Measurements from ENCODE around the gene FOS.
A peak's percentile ranks its signal among the peaks of the same experiment; 100 is the strongest.
"Not testable (repeated sequence)": the region's sequence is repeated elsewhere in the genome, so short reads cannot be mapped to it uniquely, and the experiment has no call there.

Gene FOS

DNA sequence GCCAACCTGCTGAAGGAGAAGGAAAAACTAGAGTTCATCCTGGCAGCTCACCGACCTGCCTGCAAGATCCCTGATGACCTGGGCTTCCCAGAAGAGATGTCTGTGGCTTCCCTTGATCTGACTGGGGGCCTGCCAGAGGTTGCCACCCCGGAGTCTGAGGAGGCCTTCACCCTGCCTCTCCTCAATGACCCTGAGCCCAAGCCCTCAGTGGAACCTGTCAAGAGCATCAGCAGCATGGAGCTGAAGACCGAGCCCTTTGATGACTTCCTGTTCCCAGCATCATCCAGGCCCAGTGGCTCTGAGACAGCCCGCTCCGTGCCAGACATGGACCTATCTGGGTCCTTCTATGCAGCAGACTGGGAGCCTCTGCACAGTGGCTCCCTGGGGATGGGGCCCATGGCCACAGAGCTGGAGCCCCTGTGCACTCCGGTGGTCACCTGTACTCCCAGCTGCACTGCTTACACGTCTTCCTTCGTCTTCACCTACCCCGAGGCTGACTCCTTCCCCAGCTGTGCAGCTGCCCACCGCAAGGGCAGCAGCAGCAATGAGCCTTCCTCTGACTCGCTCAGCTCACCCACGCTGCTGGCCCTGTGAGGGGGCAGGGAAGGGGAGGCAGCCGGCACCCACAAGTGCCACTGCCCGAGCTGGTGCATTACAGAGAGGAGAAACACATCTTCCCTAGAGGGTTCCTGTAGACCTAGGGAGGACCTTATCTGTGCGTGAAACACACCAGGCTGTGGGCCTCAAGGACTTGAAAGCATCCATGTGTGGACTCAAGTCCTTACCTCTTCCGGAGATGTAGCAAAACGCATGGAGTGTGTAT, 2.4 kb downstream of the FOS start:
- Histone ChIP-seq H3K27me3 (ENCODE audit: insufficient read depth, low read length) (peaks cover 46% of the 10 kb centered on the region), H3K27ac (ENCODE audit: low read length) (no peak overlapping the region), H3K4me1 (ENCODE audit: insufficient read depth, low read length) (peaks cover 16% of the 10 kb centered on the region), H3K9ac (ENCODE audit: low read depth, low read length) (peak overlapping the region; percentile 89; the same call in 1 of the 2 replicates), H3K9me3 (ENCODE audit: insufficient read depth, low read depth, low read length) (no peaks in the 10 kb centered on the region), H3K36me3 (ENCODE audit: insufficient read depth, low read depth, low read length) (peaks cover 23% of the 10 kb centered on the region), H3K4me3 (ENCODE audit: low read length) (peak overlapping the region; percentile 81)

GRCh38 chr14:75281654-75282019, 3.0 kb downstream of the FOS start:
- H3K36me3 ChIP-seq (ENCODE audit: insufficient read depth, low read depth, low read length) = peaks cover 23% of the 10 kb centered on the region
- peak overlapping the region; percentile 81; the same call in 1 of the 2 replicates for H3K4me3 ChIP-seq (ENCODE audit: low read length)
- H3K9ac ChIP-seq (ENCODE audit: low read depth, low read length) = no peak overlapping the region
- H3K27me3 ChIP-seq (ENCODE audit: insufficient read depth, low read length) = peaks cover 40% of the 10 kb centered on the region
- no peak overlapping the region for H3K27ac ChIP-seq (ENCODE audit: low read length)
- H3K4me1 ChIP-seq (ENCODE audit: insufficient read depth, low read length) = peaks cover 13% of the 10 kb centered on the region
- no peaks in the 10 kb centered on the region for H3K9me3 ChIP-seq (ENCODE audit: insufficient read depth, low read depth, low read length)

DNA sequence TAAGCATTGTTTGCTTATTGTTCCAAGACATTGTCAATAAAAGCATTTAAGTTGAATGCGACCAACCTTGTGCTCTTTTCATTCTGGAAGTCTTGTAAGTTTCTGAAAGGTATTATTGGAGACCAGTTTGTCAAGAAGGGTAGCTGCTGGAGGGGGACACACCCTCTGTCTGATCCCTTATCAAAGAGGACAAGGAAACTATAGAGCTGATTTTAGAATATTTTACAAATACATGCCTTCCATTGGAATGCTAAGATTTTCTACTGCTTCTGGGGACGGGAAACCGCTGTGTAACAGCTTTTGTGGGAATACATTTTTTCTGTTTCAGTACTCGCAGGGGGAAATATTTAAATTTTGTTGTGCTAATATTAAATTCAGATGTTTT, 3.5 kb downstream of the FOS start:
- no peak overlapping the region for H3K27ac ChIP-seq (ENCODE audit: low read length)
- no peaks in the 10 kb centered on the region for H3K9me3 ChIP-seq (ENCODE audit: insufficient read depth, low read depth, low read length)
- peaks cover 23% of the 10 kb centered on the region for H3K36me3 ChIP-seq (ENCODE audit: insufficient read depth, low read depth, low read length)
- H3K4me1 ChIP-seq (ENCODE audit: insufficient read depth, low read length) = peaks cover 12% of the 10 kb centered on the region; the same call in 1 of the 2 replicates
- H3K27me3 ChIP-seq (ENCODE audit: insufficient read depth, low read length) = peaks cover 36% of the 10 kb centered on the region
- H3K9ac ChIP-seq (ENCODE audit: low read depth, low read length) = no peak overlapping the region
- no peak overlapping the region for H3K4me3 ChIP-seq (ENCODE audit: low read length)

- Histone ChIP-seq H3K4me1 (ENCODE audit: insufficient read depth, low read length) (peaks cover 15% of the 10 kb centered on the region; the same call in 1 of the 2 replicates), H3K36me3 (ENCODE audit: insufficient read depth, low read depth, low read length) (peaks cover 23% of the 10 kb centered on the region), H3K27me3 (ENCODE audit: insufficient read depth, low read length) (peaks cover 31% of the 10 kb centered on the region)
- H3K9me3 ChIP-seq (ENCODE audit: insufficient read depth, low read depth, low read length); H3K4me3 ChIP-seq (ENCODE audit: low read length); H3K27ac ChIP-seq (ENCODE audit: low read length); H3K9ac ChIP-seq (ENCODE audit: low read depth, low read length): not testable (repeated sequence)
These were observed 4.0 kb downstream of the FOS start for GRCh38 chr14:75282555-75283161.

DNA sequence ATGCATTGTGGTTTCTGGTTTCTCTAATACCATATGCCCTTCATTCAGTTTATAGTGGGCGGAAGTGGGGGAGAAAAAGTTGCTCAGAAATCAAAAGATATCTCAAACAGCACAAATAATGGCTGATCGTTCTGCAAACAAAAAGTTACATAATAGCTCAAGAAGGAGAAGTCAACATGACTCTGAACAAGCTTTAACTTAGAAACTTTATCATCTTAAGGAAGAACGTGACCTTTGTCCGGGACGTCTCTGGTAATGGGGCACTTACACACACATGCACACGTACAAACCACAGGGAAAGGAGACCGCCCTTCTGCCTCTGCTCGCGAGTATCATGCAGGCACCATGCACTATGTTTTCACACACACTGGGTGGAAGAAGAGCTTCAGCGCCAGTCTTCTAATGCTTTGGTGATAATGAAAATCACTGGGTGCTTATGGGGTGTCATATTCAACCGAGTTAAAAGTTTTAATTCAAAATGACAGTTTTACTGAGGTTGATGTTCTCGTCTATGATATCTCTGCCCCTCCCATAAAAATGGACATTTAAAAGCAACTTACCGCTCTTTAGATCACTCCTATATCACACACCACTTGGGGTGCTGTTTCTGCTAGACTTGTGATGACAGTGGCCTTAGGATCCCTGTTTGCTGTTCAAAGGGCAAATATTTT, 4.7 kb downstream of the FOS start:
- Histone ChIP-seq H3K4me1 (ENCODE audit: insufficient read depth, low read length) (peaks cover 16% of the 10 kb centered on the region; the same call in 1 of the 2 replicates), H3K9ac (ENCODE audit: low read depth, low read length) (no peak overlapping the region), H3K27me3 (ENCODE audit: insufficient read depth, low read length) (peaks cover 28% of the 10 kb centered on the region), H3K4me3 (ENCODE audit: low read length) (no peak overlapping the region), H3K36me3 (ENCODE audit: insufficient read depth, low read depth, low read length) (peaks cover 23% of the 10 kb centered on the region), H3K9me3 (ENCODE audit: insufficient read depth, low read depth, low read length) (no peaks in the 10 kb centered on the region), H3K27ac (ENCODE audit: low read length) (no peak overlapping the region)

DNA sequence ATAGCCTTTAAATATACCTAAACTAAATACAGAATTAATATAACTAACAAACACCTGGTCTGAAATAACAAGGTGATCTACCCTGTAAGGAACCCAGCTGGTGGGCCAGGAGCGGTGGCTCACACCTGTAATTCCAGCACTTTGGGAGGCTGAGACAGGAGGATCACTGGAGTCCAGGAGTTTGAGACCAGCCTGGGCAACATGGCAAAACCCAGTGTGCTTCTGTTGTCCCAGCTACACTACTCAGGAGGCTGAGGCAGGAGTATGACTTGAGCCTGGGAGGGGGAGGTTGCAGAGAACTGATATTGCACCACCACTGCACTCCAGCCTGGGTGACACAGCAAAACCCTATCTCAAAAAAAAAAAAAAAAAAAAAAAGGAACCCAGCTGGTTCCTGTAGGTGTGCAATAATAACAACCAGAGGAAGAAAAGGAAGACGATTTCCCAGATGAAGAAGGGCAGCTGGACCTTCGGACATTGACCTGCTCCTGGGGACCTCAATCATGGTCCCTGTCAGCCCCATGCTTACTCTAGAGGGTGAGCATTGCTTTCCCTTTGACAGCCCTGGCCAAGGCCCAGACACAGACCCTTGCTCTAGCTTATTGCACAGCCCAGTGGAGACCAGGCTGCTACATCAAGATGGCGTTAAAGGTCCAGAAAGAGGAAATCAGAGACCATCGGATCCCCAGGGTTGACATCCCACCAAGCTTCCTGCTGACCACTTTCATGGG, 5.4 kb downstream of the FOS start:
- Histone ChIP-seq H3K9me3 (ENCODE audit: insufficient read depth, low read depth, low read length) (no peaks in the 10 kb centered on the region), H3K27me3 (ENCODE audit: insufficient read depth, low read length) (peaks cover 26% of the 10 kb centered on the region), H3K27ac (ENCODE audit: low read length) (no peak overlapping the region), H3K4me1 (ENCODE audit: insufficient read depth, low read length) (peaks cover 16% of the 10 kb centered on the region; the same call in 1 of the 2 replicates), H3K36me3 (ENCODE audit: insufficient read depth, low read depth, low read length) (peaks cover 23% of the 10 kb centered on the region), H3K9ac (ENCODE audit: low read depth, low read length) (no peak overlapping the region), H3K4me3 (ENCODE audit: low read length) (no peak overlapping the region)

- Histone ChIP-seq H3K27ac (ENCODE audit: low read length) (no peak overlapping the region), H3K4me1 (ENCODE audit: insufficient read depth, low read length) (peaks cover 15% of the 10 kb centered on the region; the same call in 1 of the 2 replicates), H3K27me3 (ENCODE audit: insufficient read depth, low read length) (peaks cover 12% of the 10 kb centered on the region; the same call in 1 of the 2 replicates), H3K9me3 (ENCODE audit: insufficient read depth, low read depth, low read length) (no peaks in the 10 kb centered on the region), H3K9ac (ENCODE audit: low read depth, low read length) (no peak overlapping the region), H3K36me3 (ENCODE audit: insufficient read depth, low read depth, low read length) (peaks cover 23% of the 10 kb centered on the region), H3K4me3 (ENCODE audit: low read length) (no peak overlapping the region)
These were observed 6.7 kb downstream of the FOS start for GRCh38 chr14:75285331-75285730.

GRCh38 chr14:75286313-75286712, 7.7 kb downstream of the FOS start:
- H3K27ac ChIP-seq (ENCODE audit: low read length) = no peak overlapping the region
- no peak overlapping the region for H3K4me3 ChIP-seq (ENCODE audit: low read length)
- no peaks in the 10 kb centered on the region for H3K9me3 ChIP-seq (ENCODE audit: insufficient read depth, low read depth, low read length)
- H3K36me3 ChIP-seq (ENCODE audit: insufficient read depth, low read depth, low read length) = peaks cover 13% of the 10 kb centered on the region
- H3K4me1 ChIP-seq (ENCODE audit: insufficient read depth, low read length) = peaks cover 5% of the 10 kb centered on the region; the same call in 1 of the 2 replicates
- H3K27me3 ChIP-seq (ENCODE audit: insufficient read depth, low read length) = 0 out of 2 replicates have a peak, but pooled peaks cover 4% of the 10 kb centered on the region
- no peak overlapping the region for H3K9ac ChIP-seq (ENCODE audit: low read depth, low read length)

- Histone ChIP-seq H3K9me3 (ENCODE audit: insufficient read depth, low read depth, low read length) (no peaks in the 10 kb centered on the region), H3K4me1 (ENCODE audit: insufficient read depth, low read length) (peaks cover 4% of the 10 kb centered on the region; the same call in 1 of the 2 replicates)
These were observed 11.3 kb downstream of the FOS start for GRCh38 chr14:75289840-75290388.

GRCh38 chr14:75290851-75291250, 12.2 kb downstream of the FOS start:
- no peak overlapping the region for H3K27ac ChIP-seq (ENCODE audit: low read length)
- no peaks in the 10 kb centered on the region for H3K9me3 ChIP-seq (ENCODE audit: insufficient read depth, low read depth, low read length)
- no peak overlapping the region for H3K9ac ChIP-seq (ENCODE audit: low read depth, low read length)
- peaks cover 11% of the 10 kb centered on the region; the same call in 1 of the 2 replicates for H3K4me1 ChIP-seq (ENCODE audit: insufficient read depth, low read length)
- no peak overlapping the region for H3K4me3 ChIP-seq (ENCODE audit: low read length)
- H3K27me3 ChIP-seq (ENCODE audit: insufficient read depth, low read length) = peaks cover 5% of the 10 kb centered on the region; the same call in 1 of the 2 replicates
- H3K36me3 ChIP-seq (ENCODE audit: insufficient read depth, low read depth, low read length) = no peaks in the 10 kb centered on the region

More at GRCh38 chr14:75289840-75290388, 11.3 kb downstream of the FOS start:
- Histone ChIP-seq H3K27me3 (ENCODE audit: insufficient read depth, low read length) (no peaks in the 10 kb centered on the region; the same call in 1 of the 2 replicates), H3K36me3 (ENCODE audit: insufficient read depth, low read depth, low read length) (no peaks in the 10 kb centered on the region), H3K4me3 (ENCODE audit: low read length) (no peak overlapping the region), H3K9ac (ENCODE audit: low read depth, low read length) (no peak overlapping the region), H3K27ac (ENCODE audit: low read length) (no peak overlapping the region)

DNA sequence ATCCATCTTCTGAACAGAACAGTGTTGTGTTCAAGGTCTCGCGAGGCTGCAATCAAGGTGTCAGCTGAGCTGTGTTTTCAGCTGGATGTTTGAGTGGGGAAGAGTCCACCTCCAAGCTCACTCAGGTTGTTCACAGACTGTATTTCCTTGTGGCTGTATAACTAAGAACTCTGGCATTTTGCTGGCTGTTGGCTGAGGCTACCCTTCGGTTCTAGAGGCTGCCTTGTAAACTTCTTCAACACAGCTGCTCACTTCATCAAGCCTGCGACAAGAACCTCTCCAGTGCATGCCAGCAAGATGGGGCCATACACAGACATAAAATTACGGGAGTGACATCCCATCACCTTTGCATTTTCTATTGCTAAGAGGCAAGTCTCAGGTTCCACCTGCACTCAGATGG, 12.7 kb downstream of the FOS start:
- no peak overlapping the region for H3K4me3 ChIP-seq (ENCODE audit: low read length)
- no peak overlapping the region for H3K27ac ChIP-seq (ENCODE audit: low read length)
- no peaks in the 10 kb centered on the region for H3K9me3 ChIP-seq (ENCODE audit: insufficient read depth, low read depth, low read length)
- no peak overlapping the region for H3K9ac ChIP-seq (ENCODE audit: low read depth, low read length)
- H3K36me3 ChIP-seq (ENCODE audit: insufficient read depth, low read depth, low read length) = no peaks in the 10 kb centered on the region
- peaks cover 12% of the 10 kb centered on the region; the same call in 1 of the 2 replicates for H3K4me1 ChIP-seq (ENCODE audit: insufficient read depth, low read length)
- H3K27me3 ChIP-seq (ENCODE audit: insufficient read depth, low read length) = peaks cover 5% of the 10 kb centered on the region; the same call in 1 of the 2 replicates
